Loucy (cell line): ENCODE data around the gene IER5.

Experiments
- CTCF ChIP-seq: fragments of 200-600 bp; sonication (generic); conservative IDR thresholded peaks from 2 replicates; pipeline ENCODE4 v1.5.1; 2014; ENCODE audit warnings: mild to moderate bottlenecking, antibody characterized with exemption, low read length
- EZH2phosphoT487 ChIP-seq: fragments of 200-600 bp; IDR thresholded peaks from 2 replicates; pipeline ENCODE4 v1.6.1; 2018; ENCODE audit warnings: antibody characterized with exemption, mild to moderate bottlenecking, moderate library complexity, borderline replicate concordance

- TF ChIP-seq CTCF, result no peak
- no peak for TF ChIP-seq EZH2phosphoT487
These were observed 12.4 kb downstream of the IER5 start for GRCh38 chr1:181100934-181101333.
